OCI-LY3 (cell line): ENCODE data around the gene UPF1.

Experiments
- H2AFZ ChIP-seq: fragments of 200-600, 300-600 bp; shearing (Covaris generic); 2 replicates; pipeline ENCODE4 v1.6.0; 2014; ENCODE audit warnings: antibody characterized with exemption, low read depth, low read length
- H3K27ac ChIP-seq: fragments of 200-600, 300-600 bp; sonication (generic); 2 replicates; pipeline ENCODE4 v1.5.1; 2014; ENCODE audit warnings: mild to moderate bottlenecking, low read length, moderate library complexity, mixed read lengths
- H3K27me3 ChIP-seq: fragments of 200-600, 300-600 bp; sonication (generic); 2 replicates; pipeline ENCODE4 v1.6.1; 2014; ENCODE audit warnings: low read depth, low read length, mixed read lengths
- H3K36me3 ChIP-seq: fragments of 200-600, 300-600 bp; sonication (generic); replicated peaks from 2 replicates; pipeline ENCODE3; 2014; ENCODE audit warnings: low read depth, low read length, mixed read lengths
- H3K4me1 ChIP-seq: fragments of 300-600, 200-600 bp; sonication (generic); 2 replicates; pipeline ENCODE4 v1.6.1; 2014; ENCODE audit warnings: low read length, mixed read lengths
- H3K4me2 ChIP-seq: fragments of 200-600, 300-600 bp; sonication (generic); 2 replicates; pipeline ENCODE4 v1.6.1; 2014; ENCODE audit warnings: low read length, mixed read lengths
- H3K4me3 ChIP-seq: fragments of 300-600, 200-600 bp; sonication (generic); 2 replicates; pipeline ENCODE4 v1.5.1; 2014; ENCODE audit warnings: antibody characterized with exemption, mild to moderate bottlenecking, low read length, moderate library complexity
- H3K79me2 ChIP-seq: fragments of 300-600, 200-600 bp; shearing (Covaris generic); 2 replicates; pipeline ENCODE4 v1.6.1; 2014; ENCODE audit warnings: mild to moderate bottlenecking, low read length, mixed read lengths
- H3K9ac ChIP-seq: fragments of 300-600, 200-600 bp; shearing (Covaris generic); 2 replicates; pipeline ENCODE4 v1.6.0; 2014; ENCODE audit warnings: mild to moderate bottlenecking, low read length, moderate library complexity
- H3K9me3 ChIP-seq: fragments of 200-600, 300-600 bp; shearing (Covaris generic); 2 replicates; pipeline ENCODE4 v1.6.1; 2014; ENCODE audit warnings: low read length, mixed read lengths; ENCODE audit not compliant: insufficient read depth
- H4K20me1 ChIP-seq: fragments of 200-600, 300-600 bp; sonication (generic); 2 replicates; pipeline ENCODE4 v1.6.1; 2016; ENCODE audit warnings: low read length, mixed read lengths; ENCODE audit not compliant: insufficient read depth
- CTCF ChIP-seq: fragments of 200-600, 300-600 bp; sonication (generic); IDR thresholded peaks from 2 replicates; pipeline ENCODE4 v1.5.1; 2014; ENCODE audit warnings: antibody characterized with exemption, low read length, low read depth
- EZH2phosphoT487 ChIP-seq: fragments of 200-600 bp; shearing (Covaris generic); IDR thresholded peaks from 2 replicates; pipeline ENCODE4 v1.6.1; 2018; ENCODE audit warnings: antibody characterized with exemption, mixed run types, low read depth

The UPF1 gene

GRCh38 chr19:18831524-18832305 is at the start of gene UPF1:
Gene UPF1 (plus strand): TSS chr19:18831959. CDS start chr19:18832210, 251 bp downstream.
- H3K79me2 ChIP-seq: peaks cover 49% of the 10 kb centered on the region
- TF ChIP-seq CTCF (0 out of 2 replicates have a peak, but pooled peaks have one; percentile 7), EZH2phosphoT487 (no peak)

GRCh38 chr19:18782559-18783225 is 49.1 kb upstream of the UPF1 start:
- no peak overlapping the region for H3K9ac ChIP-seq
- no peaks in the 10 kb centered on the region for H3K79me2 ChIP-seq
- no peaks in the 10 kb centered on the region for H3K36me3 ChIP-seq
- no peak overlapping the region for H3K27ac ChIP-seq
- H3K9me3 ChIP-seq: no peaks in the 10 kb centered on the region
- no peak for TF ChIP-seq EZH2phosphoT487
- TF ChIP-seq CTCF: no peak
- peaks cover 9% of the 10 kb centered on the region; the same call in 1 of the 2 replicates for H3K4me1 ChIP-seq
- H3K27me3 ChIP-seq: peaks cover 8% of the 10 kb centered on the region
- H3K4me2 ChIP-seq: peak overlapping the region; percentile 36; the same call in 1 of the 2 replicates
- no peak overlapping the region for H2AFZ ChIP-seq
- H4K20me1 ChIP-seq: no peaks in the 10 kb centered on the region
- no peak overlapping the region for H3K4me3 ChIP-seq

More at GRCh38 chr19:18831524-18832305, at the start of gene UPF1:
- H3K4me3 ChIP-seq: peak within 1 kb of the TSS; percentile 93
- no peaks in the 10 kb centered on the region; the same call in 1 of the 2 replicates for H3K27me3 ChIP-seq
- H3K4me1 ChIP-seq: peaks cover 15% of the 10 kb centered on the region
- H3K27ac ChIP-seq: peak within 1 kb of the TSS; percentile 64
- H3K9ac ChIP-seq: peak within 1 kb of the TSS; percentile 91
- H3K36me3 ChIP-seq: peaks cover 34% of the 10 kb centered on the region
- peaks cover 8% of the 10 kb centered on the region; the same call in 1 of the 2 replicates for H3K9me3 ChIP-seq
- peak within 1 kb of the TSS; percentile 100 for H2AFZ ChIP-seq
- peaks cover 44% of the 10 kb centered on the region for H4K20me1 ChIP-seq
- peak within 1 kb of the TSS; percentile 91 for H3K4me2 ChIP-seq

GRCh38 chr19:18783958-18784785 is 47.6 kb upstream of the UPF1 start:
- Histone ChIP-seq H3K79me2 (no peaks in the 10 kb centered on the region), H3K4me1 (peaks cover 11% of the 10 kb centered on the region; the same call in 1 of the 2 replicates), H4K20me1 (no peaks in the 10 kb centered on the region), H3K9me3 (no peaks in the 10 kb centered on the region), H3K27ac (no peak overlapping the region), H3K4me3 (no peak overlapping the region), H3K27me3 (peaks cover 4% of the 10 kb centered on the region), H2AFZ (no peak overlapping the region), H3K36me3 (no peaks in the 10 kb centered on the region), H3K4me2 (no peak overlapping the region), H3K9ac (no peak overlapping the region)
- TF ChIP-seq CTCF (no peak), EZH2phosphoT487 (no peak)

- Histone ChIP-seq H3K27me3 (peaks cover 4% of the 10 kb centered on the region; the same call in 1 of the 2 replicates), H3K36me3 (no peaks in the 10 kb centered on the region), H3K4me1 (peaks cover 17% of the 10 kb centered on the region; the same call in 1 of the 2 replicates), H3K9me3 (no peaks in the 10 kb centered on the region), H3K27ac (no peak overlapping the region), H4K20me1 (no peaks in the 10 kb centered on the region), H3K79me2 (no peaks in the 10 kb centered on the region), H3K9ac (no peak overlapping the region), H2AFZ (no peak overlapping the region), H3K4me2 (no peak overlapping the region), H3K4me3 (no peak overlapping the region)
- TF ChIP-seq EZH2phosphoT487: no peak
- TF ChIP-seq CTCF: no peak
Observed at GRCh38 chr19:18784786-18785120, 47.0 kb upstream of the UPF1 start.
